GM12801 (cell line): ENCODE results near the gene NEXMIF.

Source experiments
- TF ChIP-seq, protein P1 (sequence below): IDR thresholded peaks from one replicate; pipeline ENCODE4 v1.5.1; 2011; ENCODE audit warnings: control low read depth; ENCODE audit not compliant: insufficient read length; ENCODE audit errors: extremely low read depth

The NEXMIF gene

DNA sequence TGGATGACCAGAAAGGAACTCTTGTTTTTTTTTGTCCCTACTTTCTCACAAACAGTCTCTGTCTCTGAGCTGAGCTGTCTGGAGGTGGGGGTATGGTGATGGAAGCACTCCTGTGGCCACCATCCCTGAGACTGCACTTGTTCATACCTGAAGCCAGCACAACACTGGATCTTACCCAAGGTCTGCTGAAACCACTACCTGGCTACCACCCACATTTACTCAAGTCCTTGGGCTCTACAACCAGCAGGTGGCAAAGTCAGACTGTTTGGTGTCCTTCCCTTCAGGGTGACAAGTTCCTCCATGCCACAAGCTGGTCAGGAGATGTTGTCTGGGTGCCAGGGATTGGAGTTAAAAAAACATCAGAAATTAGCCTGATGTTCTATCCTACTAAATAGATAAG, 89.7 kb downstream of the NEXMIF start:
- TF ChIP-seq, protein P1, sequence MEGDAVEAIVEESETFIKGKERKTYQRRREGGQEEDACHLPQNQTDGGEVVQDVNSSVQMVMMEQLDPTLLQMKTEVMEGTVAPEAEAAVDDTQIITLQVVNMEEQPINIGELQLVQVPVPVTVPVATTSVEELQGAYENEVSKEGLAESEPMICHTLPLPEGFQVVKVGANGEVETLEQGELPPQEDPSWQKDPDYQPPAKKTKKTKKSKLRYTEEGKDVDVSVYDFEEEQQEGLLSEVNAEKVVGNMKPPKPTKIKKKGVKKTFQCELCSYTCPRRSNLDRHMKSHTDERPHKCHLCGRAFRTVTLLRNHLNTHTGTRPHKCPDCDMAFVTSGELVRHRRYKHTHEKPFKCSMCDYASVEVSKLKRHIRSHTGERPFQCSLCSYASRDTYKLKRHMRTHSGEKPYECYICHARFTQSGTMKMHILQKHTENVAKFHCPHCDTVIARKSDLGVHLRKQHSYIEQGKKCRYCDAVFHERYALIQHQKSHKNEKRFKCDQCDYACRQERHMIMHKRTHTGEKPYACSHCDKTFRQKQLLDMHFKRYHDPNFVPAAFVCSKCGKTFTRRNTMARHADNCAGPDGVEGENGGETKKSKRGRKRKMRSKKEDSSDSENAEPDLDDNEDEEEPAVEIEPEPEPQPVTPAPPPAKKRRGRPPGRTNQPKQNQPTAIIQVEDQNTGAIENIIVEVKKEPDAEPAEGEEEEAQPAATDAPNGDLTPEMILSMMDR, result no peak

DNA sequence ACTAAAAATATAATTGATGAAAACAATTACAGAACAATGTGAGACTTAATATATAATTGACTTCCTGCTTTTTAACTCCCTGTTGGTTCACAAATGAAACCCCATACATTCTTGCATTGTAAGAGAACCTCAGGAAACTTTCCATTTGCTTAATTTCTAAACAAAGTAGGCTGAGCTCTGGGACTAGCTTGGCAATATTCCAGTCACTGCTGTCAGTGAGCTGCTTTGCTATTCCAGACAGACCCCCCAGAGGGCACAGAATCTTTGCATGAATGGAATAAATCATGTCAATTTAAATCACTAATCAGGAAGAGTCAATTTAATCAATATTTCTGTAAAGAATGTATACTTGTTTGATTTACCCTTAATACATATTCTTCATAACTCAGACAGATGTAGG, 110.6 kb downstream of the NEXMIF start:
- TF ChIP-seq, protein P1, result no peak

DNA sequence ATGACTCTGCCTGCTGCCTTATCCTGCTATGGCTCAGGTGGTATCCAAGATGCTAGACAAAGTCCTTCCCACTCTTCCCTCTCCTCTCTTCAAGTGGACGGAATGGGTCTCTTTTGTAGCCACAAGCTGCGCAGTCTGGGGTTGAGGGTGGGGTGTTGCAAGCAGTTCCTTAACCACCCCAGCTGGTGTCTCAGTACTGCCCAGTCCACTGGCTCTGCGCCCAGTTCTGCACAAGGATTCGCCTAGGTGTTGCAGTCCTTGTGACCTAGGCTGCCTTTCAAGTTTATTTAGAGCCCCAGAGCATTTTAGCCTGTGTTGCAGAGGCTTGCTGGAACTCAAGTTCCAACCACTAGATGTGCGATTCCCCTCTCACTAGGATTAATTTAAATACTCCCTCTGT, 120.7 kb downstream of the NEXMIF start:
- TF ChIP-seq, protein P1, result no peak

DNA sequence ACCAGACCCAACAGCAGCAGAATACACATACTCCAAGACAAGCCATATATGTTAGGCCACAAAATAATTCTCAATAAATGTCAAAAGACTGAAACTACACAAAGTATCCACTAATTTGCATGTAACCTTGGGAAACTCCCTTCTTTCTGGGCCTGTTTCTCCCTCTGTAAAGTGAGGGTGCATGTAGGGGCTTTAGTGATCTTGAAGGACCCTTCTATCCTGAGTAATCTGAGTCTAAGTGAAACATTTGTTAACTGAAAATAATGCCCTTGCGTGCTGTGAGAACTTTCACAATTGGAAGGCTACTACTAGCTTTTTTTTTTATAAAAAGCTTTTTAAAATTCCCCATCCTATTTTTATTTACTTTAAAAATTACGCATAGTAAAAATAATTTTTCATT, 125.2 kb downstream of the NEXMIF start:
- TF ChIP-seq, protein P1, result no peak

DNA sequence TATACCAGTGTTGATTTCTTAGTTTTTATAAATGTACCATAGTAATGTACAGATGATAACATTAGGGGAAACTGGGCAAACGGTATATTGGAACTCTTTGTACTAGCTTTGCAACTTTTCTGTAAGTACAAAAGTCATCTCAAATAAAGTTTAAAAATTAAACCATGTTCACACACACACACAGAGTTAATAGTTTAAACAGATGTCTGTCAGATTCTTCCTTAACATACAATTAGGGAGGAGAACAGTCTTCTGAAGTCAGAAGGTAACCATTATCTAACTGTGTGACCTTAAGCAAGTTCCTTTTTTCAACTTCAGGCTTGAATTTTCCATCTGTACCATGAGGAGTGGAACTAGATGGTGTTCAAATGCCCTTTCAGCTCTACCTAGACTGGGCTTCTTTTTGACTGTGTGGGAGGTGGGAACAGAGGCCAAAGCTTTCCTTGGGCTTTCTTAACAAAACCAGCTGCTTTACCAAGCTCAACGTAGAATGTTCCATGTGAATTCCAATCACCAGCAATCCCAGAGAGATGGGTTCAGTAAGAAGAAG, 127.8 kb downstream of the NEXMIF start:
- TF ChIP-seq, protein P1, result no peak

DNA sequence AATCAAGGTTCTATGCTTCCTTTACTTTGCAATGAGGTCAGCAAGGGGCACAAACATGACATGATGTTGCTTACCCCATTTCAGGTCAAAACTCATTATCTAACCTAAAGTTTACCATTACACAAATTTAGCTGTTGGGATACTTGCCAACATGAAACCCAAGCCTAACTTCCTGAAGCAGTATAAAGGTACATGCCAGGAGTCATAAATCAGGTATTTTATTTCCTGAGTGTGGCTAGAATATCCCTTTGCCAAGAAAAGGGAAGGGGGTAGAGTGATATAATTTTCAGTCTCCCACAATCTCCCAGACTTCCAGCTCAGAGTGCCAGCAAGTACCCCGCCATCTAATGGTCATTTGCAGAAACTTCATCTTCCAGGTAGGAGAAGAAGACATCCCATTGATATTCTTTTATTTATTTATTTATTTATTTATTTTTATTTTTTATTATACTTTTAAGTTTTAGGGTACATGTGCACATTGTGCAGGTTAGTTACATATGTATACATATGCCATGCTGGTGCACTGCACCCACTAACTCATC, 136.6 kb downstream of the NEXMIF start:
- TF ChIP-seq, protein P1, result no peak

DNA sequence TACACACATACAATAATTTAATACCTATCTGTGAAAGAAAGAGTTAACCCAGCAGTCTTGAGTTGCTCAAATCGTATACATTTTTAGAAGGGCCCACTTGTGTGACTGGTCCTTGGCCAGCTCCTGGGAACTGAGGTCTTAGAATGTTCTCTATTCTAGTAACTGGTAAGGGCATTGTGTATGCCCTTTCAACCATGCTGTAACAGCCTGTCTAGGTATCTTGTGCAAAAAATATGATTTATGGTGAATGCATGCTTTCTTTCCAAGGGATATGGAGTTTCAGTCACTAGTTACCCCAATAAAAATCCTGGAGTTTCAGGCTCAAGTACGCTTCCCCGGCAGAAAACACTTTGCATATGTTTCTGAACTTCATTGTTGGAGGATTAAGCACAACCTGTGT, 140.6 kb downstream of the NEXMIF start:
- TF ChIP-seq, protein P1, result no peak
